Panc1 (cell line): ENCODE measurements around the gene IBA57. TPM values are rescaled to one million over a fixed set of nuclear protein-coding genes. Genes with fewer than 3 reads are reported as not detected.

Source experiments
- ATAC-seq: fragments of 200-7000 bp; cut with Tn5 transposase; 2 replicates; pipeline ENCODE4 v1.9.1; 2020; ENCODE audit warnings: mild to moderate bottlenecking, moderate library complexity
- BruUV-seq: library from RNA; stranded (reverse); fragments of 400-500 nt; replicated peaks from 2 replicates; lab custom pipeline; 2021; lab: Mats Ljungman, UMichigan
- CTCF ChIA-PET: fragments of 300-600 bp; sonication (Branson Sonifier 250); formaldehyde crosslinking; loops from one replicate; lab custom pipeline; 2022; ENCODE audit warnings: antibody characterized with exemption; lab: Charles Lee
- POLR2A ChIA-PET: fragments of 300-600 bp; sonication (Branson Sonifier 250); formaldehyde crosslinking; loops from one replicate; lab custom pipeline; 2022; ENCODE audit warnings: antibody characterized with exemption; lab: Charles Lee
- DNase-seq: peaks from one replicate; pipeline ENCODE4 v3.0.0-alpha.2; 2010; ENCODE audit warnings: low read depth, low spot score
- H3K27ac ChIP-seq: 2 replicates; pipeline ENCODE4 v1.5.1; 2011; ENCODE audit warnings: mild to moderate bottlenecking, low read length, inconsistent platforms
- H3K27me3 ChIP-seq: fragments of 200-500 bp; sonication (Bioruptor generic); 2 replicates; pipeline ENCODE4 v1.6.0; 2014; ENCODE audit warnings: low read length, inconsistent platforms; ENCODE audit not compliant: control insufficient read depth, insufficient read depth
- H3K36me3 ChIP-seq: fragments of 200-500 bp; sonication (Bioruptor generic); 2 replicates; pipeline ENCODE4 v1.5.1; 2014; ENCODE audit warnings: inconsistent platforms, mild to moderate bottlenecking, low read length, moderate library complexity; ENCODE audit not compliant: control insufficient read depth, insufficient read depth
- H3K4me1 ChIP-seq: 2 replicates; pipeline ENCODE4 v1.5.1; 2011; ENCODE audit warnings: inconsistent platforms, mild to moderate bottlenecking, low read length, moderate library complexity; ENCODE audit not compliant: control insufficient read depth, insufficient read depth
- H3K4me3 ChIP-seq, 2 experiments: 2 replicates each; pipeline ENCODE4 v1.5.1; 2011 to 2012; ENCODE audit warnings: low read depth in 2 of 2, low read length in 2 of 2, mild to moderate bottlenecking in 2 of 2, inconsistent platforms in 1 of 2, moderate library complexity in 1 of 2
- H3K9me3 ChIP-seq: fragments of 200-500 bp; sonication (Bioruptor generic); 2 replicates; pipeline ENCODE4 v1.5.1; 2014; ENCODE audit warnings: low read depth, mild to moderate bottlenecking, inconsistent platforms, low read length, moderate library complexity; ENCODE audit not compliant: control insufficient read depth, insufficient read depth
- CTCF ChIP-seq: fragments of 450-650 bp; IDR thresholded peaks from 2 replicates; pipeline ENCODE4 v1.5.1; 2017; ENCODE audit warnings: mild to moderate bottlenecking
- POLR2AphosphoS5 ChIP-seq: IDR thresholded peaks from 2 replicates; pipeline ENCODE4 v1.6.1; 2012; ENCODE audit warnings: mild to moderate bottlenecking, low read depth, low read length, moderate library complexity
- REST ChIP-seq, 2 experiments: IDR thresholded peaks; 2 replicates each; pipeline ENCODE4 v1.6.1; 2011 to 2012; ENCODE audit warnings: low read depth in 2 of 2, control low read depth in 1 of 2, low read length in 1 of 2, mild to moderate bottlenecking in 1 of 2, moderate library complexity in 1 of 2; ENCODE audit not compliant: insufficient read depth in 1 of 2
- SIN3A ChIP-seq: IDR thresholded peaks from 2 replicates; pipeline ENCODE4 v1.6.1; 2012; ENCODE audit warnings: low read depth, mild to moderate bottlenecking, low read length, moderate library complexity, borderline replicate concordance; ENCODE audit not compliant: insufficient read depth
- TCF7L2 ChIP-seq: IDR thresholded peaks from 2 replicates; pipeline ENCODE4 v1.6.1; 2011; ENCODE audit warnings: mild to moderate bottlenecking, low read depth, low read length, inconsistent platforms
- in situ Hi-C: cut with HindIII; loops from 2 replicates; pipeline ENCODE4 v1.10.0; 2016; ENCODE audit warnings: low sequenced_read_pairs, low pct_unique_long_range_greater_than_20kb
- intact Hi-C: fragments of 100-400 bp; cut with micrococcal nuclease; formaldehyde crosslinking; loops from one replicate; pipeline ENCODE4 v1.10.0; 2022; ENCODE audit not compliant: unreplicated experiment
- total RNA-seq: library from RNA; stranded (reverse); gene quantifications from one replicate; pipeline ENCODE4 v1.2.1, GENCODE V29; 2021; ENCODE audit not compliant: unreplicated experiment

The IBA57 gene
- total RNA-seq, 1 experiment from 2014 or later = 11.3 TPM

GRCh38 chr1:228225165-228225710 lies 59.6 kb downstream of the IBA57 start:
- in situ Hi-C loops (no loop called here), intact Hi-C loops (no loop called here)
- no TSS peak for BruUV-seq
- Histone ChIP-seq H3K27ac (no peak overlapping the region), H3K9me3 (no peaks in the 10 kb centered on the region; the same call in 1 of the 2 replicates), H3K36me3 (no peaks in the 10 kb centered on the region), H3K27me3 (no peaks in the 10 kb centered on the region), H3K4me3 (no peak overlapping the region), H3K4me1 (peaks cover 5% of the 10 kb centered on the region; the same call in 1 of the 2 replicates)
- CTCF ChIA-PET = no interaction called here
- TF ChIP-seq REST (IDR thresholded peaks at IDR 0.05; ENCODE audit: insufficient read depth in 1 of 2, low read depth in 2 of 2, low read length in 1 of 2) = no peak
- TF ChIP-seq CTCF = no peak
- no peak for TF ChIP-seq TCF7L2
- DNase-seq (no peak), ATAC-seq (no peak)
- POLR2A ChIA-PET = no interaction called here

GRCh38 chr1:228225740-228226139 lies 60.1 kb downstream of the IBA57 start:
- Histone ChIP-seq H3K27me3 (no peaks in the 10 kb centered on the region), H3K36me3 (no peaks in the 10 kb centered on the region), H3K9me3 (no peaks in the 10 kb centered on the region; the same call in 1 of the 2 replicates), H3K4me3 (no peak overlapping the region), H3K27ac (no peak overlapping the region), H3K4me1 (peaks cover 5% of the 10 kb centered on the region; the same call in 1 of the 2 replicates)
- POLR2A ChIA-PET = no interaction called here
- BruUV-seq = no TSS peak
- intact Hi-C loops (no loop called here), in situ Hi-C loops (no loop called here)
- TF ChIP-seq REST (IDR thresholded peaks at IDR 0.05; ENCODE audit: insufficient read depth in 1 of 2, low read depth in 2 of 2, low read length in 1 of 2) (no peak), SIN3A (no peak), CTCF (no peak), TCF7L2 (no peak), POLR2AphosphoS5 (no peak)
- ATAC-seq = no peak
- CTCF ChIA-PET = no interaction called here
- no peak for DNase-seq
